Measurements from ENCODE around the gene TSHR. TPM values are rescaled to one million over a fixed set of nuclear protein-coding genes. Genes with fewer than 3 reads are reported as not detected.
"Not testable (repeated sequence)": the region's sequence is repeated elsewhere in the genome, so short reads cannot be mapped to it uniquely, and the experiment has no call there.

TSHR gene
- 0.17 TPM in 1 of 2 replicates, not detected in the other for total RNA-seq

GRCh38 chr14:80955416-80955941 is at the start of gene TSHR:
TSHR (plus strand) TSS chr14:80955621; CDS start chr14:80955681, 60 bp downstream.
- ChIA-PET CTCF (interaction anchor here (0.6 to 9.3 kb wide), 9 partner anchors 13 to 509 kb away, joined by 3 to 150 read pairs (median 3); no protein-coding TSS in a partner anchor), POLR2A (interaction anchor here (0.9 to 2.0 kb wide), 5 partner anchors 13 to 265 kb away, joined by 3 to 7 read pairs (median 3); partner anchors contain the start of gene GTF2A1)
- Mint-ChIP-seq H3K4me1 (peaks cover 55% of the 10 kb centered on the region), H3K36me3 (ENCODE audit: low read depth) (no peaks in the 10 kb centered on the region), H3K27ac (peak within 1 kb of the TSS; percentile 36), H3K27me3 (peaks cover 9% of the 10 kb centered on the region), H3K9me3 (no peaks in the 10 kb centered on the region), H3K4me3 (peak within 1 kb of the TSS; percentile 84)
- ATAC-seq (ENCODE audit: low read depth) = no peak
- intact Hi-C loops (cut with micrococcal nuclease) = loop anchor here (5.0 kb wide), 1 partner anchor 577 kb away; the partner anchor contains the start of gene SEL1L
- no peak for DNase-seq
- no peak for TF ChIP-seq CTCF (IDR thresholded peaks at IDR 0.05)

DNA sequence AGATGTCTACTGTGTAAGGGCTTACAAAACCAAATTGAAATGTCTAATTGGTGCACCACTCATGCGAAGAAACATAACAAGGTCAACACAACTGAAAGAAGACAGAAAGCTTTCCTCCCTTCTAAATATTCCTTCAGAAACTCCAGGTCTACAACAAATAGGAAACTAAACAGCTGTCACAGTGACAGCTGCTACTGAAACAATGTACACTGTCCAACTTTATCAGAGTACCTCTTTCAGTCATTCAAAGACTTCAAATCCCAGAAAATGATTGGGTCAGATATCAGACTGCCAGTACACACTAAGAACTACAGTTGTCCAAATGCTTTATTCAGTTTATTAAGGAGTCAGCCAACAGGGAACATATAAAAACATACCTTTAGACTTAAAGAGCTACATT is 49.1 kb upstream of the TSHR start:
- no peaks in the 10 kb centered on the region for H3K4me1 Mint-ChIP-seq
- H3K27me3 Mint-ChIP-seq = no peaks in the 10 kb centered on the region
- no peak for TF ChIP-seq CTCF (IDR thresholded peaks at IDR 0.05)
- no peak for ATAC-seq (ENCODE audit: low read depth)
- intact Hi-C loops (cut with micrococcal nuclease) = no loop called here
- DNase-seq = no peak
- POLR2A ChIA-PET = no interaction called here
- CTCF ChIA-PET = no interaction called here
- H3K4me3 Mint-ChIP-seq = no peak overlapping the region
- H3K9me3 Mint-ChIP-seq = no peaks in the 10 kb centered on the region
- H3K36me3 Mint-ChIP-seq (ENCODE audit: low read depth) = peaks cover 14% of the 10 kb centered on the region
- no peak overlapping the region for H3K27ac Mint-ChIP-seq

GRCh38 chr14:80906946-80907345 is 48.5 kb upstream of the TSHR start:
- POLR2A ChIA-PET = no interaction called here
- ATAC-seq (ENCODE audit: low read depth) = no peak

DNA sequence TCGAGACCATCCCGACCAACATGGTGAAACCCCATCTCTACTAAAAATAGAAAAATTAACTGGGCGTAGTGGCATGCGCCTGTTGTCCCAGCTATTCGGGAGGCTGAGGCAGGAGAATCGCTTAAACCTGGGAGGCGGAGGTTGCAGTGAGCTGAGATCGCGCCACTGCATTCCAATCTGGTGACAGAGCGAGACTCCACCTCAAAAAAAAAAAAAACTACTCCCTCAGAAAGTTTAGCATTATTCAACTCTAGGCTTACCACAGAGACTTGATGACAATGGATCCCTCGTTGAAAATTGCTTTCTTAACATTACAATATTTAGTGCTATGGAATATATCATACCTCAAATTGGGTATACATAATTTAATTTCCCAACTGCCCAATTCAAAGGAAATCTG is 43.4 kb upstream of the TSHR start:
- ATAC-seq (ENCODE audit: low read depth); H3K4me3 Mint-ChIP-seq: not testable (repeated sequence)

More at GRCh38 chr14:80906946-80907345, 48.5 kb upstream of the TSHR start:
- no peaks in the 10 kb centered on the region for H3K4me1 Mint-ChIP-seq
- H3K4me3 Mint-ChIP-seq = no peak overlapping the region
- H3K27me3 Mint-ChIP-seq = no peaks in the 10 kb centered on the region
- DNase-seq = no peak
- H3K9me3 Mint-ChIP-seq = no peaks in the 10 kb centered on the region
- no peak overlapping the region for H3K27ac Mint-ChIP-seq
- H3K36me3 Mint-ChIP-seq (ENCODE audit: low read depth) = peaks cover 14% of the 10 kb centered on the region
- CTCF ChIA-PET = no interaction called here
- intact Hi-C loops (cut with micrococcal nuclease) = no loop called here
- no peak for TF ChIP-seq CTCF (IDR thresholded peaks at IDR 0.05)

GRCh38 chr14:80919622-80920021 is 35.8 kb upstream of the TSHR start:
- ChIA-PET CTCF (no interaction called here), POLR2A (no interaction called here)
- Mint-ChIP-seq H3K4me1 (no peaks in the 10 kb centered on the region), H3K27me3 (no peaks in the 10 kb centered on the region), H3K36me3 (ENCODE audit: low read depth) (peaks cover 26% of the 10 kb centered on the region), H3K27ac (no peak overlapping the region), H3K9me3 (peaks cover 6% of the 10 kb centered on the region), H3K4me3 (no peak overlapping the region)
- intact Hi-C loops (cut with micrococcal nuclease) = no loop called here
- DNase-seq (no peak), ATAC-seq (ENCODE audit: low read depth) (no peak)
- no peak for TF ChIP-seq CTCF (IDR thresholded peaks at IDR 0.05)

More for the DNA sequence above, 43.4 kb upstream of the TSHR start:
- H3K4me1 Mint-ChIP-seq; intact Hi-C loops (cut with micrococcal nuclease); CTCF ChIA-PET; H3K9me3 Mint-ChIP-seq; DNase-seq; POLR2A ChIA-PET; H3K27ac Mint-ChIP-seq; H3K27me3 Mint-ChIP-seq: not testable (repeated sequence)
- peaks cover 25% of the 10 kb centered on the region for H3K36me3 Mint-ChIP-seq (ENCODE audit: low read depth)

DNA sequence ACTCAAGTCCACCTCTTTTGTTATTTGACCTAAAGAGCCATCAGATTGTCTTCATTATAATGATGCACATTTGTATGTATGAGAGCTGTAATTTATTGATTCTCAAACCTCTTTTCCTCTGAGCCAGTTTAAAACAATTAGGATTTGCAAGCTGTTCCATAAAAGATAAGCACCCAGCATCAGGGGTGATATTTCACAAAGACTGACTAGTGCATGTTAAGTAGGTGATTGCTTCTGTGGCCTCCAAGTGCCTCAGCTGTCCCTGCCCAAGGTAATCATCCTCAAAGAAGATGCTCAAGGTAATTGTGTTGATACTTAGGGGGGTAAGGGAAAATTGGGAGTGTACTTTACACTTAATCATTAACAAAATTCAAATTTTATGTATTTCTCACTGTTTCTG is 32.1 kb upstream of the TSHR start:
- CTCF ChIA-PET = no interaction called here
- ATAC-seq (ENCODE audit: low read depth) = no peak
- H3K4me1 Mint-ChIP-seq = no peaks in the 10 kb centered on the region
- H3K27me3 Mint-ChIP-seq = no peaks in the 10 kb centered on the region
- DNase-seq = no peak
- no peak for TF ChIP-seq CTCF (IDR thresholded peaks at IDR 0.05)
- POLR2A ChIA-PET = no interaction called here
- H3K4me3 Mint-ChIP-seq = no peak overlapping the region
- intact Hi-C loops (cut with micrococcal nuclease) = no loop called here
- peaks cover 10% of the 10 kb centered on the region for H3K9me3 Mint-ChIP-seq
- H3K36me3 Mint-ChIP-seq (ENCODE audit: low read depth) = peaks cover 13% of the 10 kb centered on the region
- no peak overlapping the region for H3K27ac Mint-ChIP-seq
